ENCODE data around the gene HSDL1. TPM values are rescaled to one million over a fixed set of nuclear protein-coding genes. Genes with fewer than 3 reads are reported as not detected.
A peak's percentile ranks its signal among the peaks of the same experiment; 100 is the strongest.

HSDL1 gene
- total RNA-seq, 1 donor from 2014 or later: 101 TPM

GRCh38 chr16:84191466-84191865 lies 46.5 kb upstream of the HSDL1 start:
- H3K4me2 ChIP-seq: no peak overlapping the region
- Mint-ChIP-seq H3K9me3 (no peaks in the 10 kb centered on the region), H3K27ac (no peak overlapping the region), H3K4me1 (peaks cover 4% of the 10 kb centered on the region), H3K36me3 (no peaks in the 10 kb centered on the region), H3K27me3 (ENCODE audit: insufficient read depth, low read depth) (peaks cover 10% of the 10 kb centered on the region), H3K4me3 (no peak overlapping the region)
- H3K4me1 ChIP-seq: no peaks in the 10 kb centered on the region
- no peaks in the 10 kb centered on the region for H3K9me3 ChIP-seq (ENCODE audit: low read depth)
- TF ChIP-seq EZH2phosphoT487 (IDR thresholded peaks at IDR 0.05): no peak
- no peak for TF ChIP-seq CTCF (IDR thresholded peaks at IDR 0.05)
- H3K27me3 ChIP-seq: no peaks in the 10 kb centered on the region
- no peaks in the 10 kb centered on the region for H4K20me1 ChIP-seq (ENCODE audit: low read depth)
- no peak overlapping the region for H3K9ac ChIP-seq
- no peaks in the 10 kb centered on the region for H3F3A ChIP-seq (ENCODE audit: low read depth)
- H3K36me3 ChIP-seq: no peaks in the 10 kb centered on the region
- H3K4me3 ChIP-seq: no peak overlapping the region
- no peak for DNase-seq (ENCODE audit: low spot score)
- no peak overlapping the region for H2AFZ ChIP-seq (replicated peaks)
- peaks cover 3% of the 10 kb centered on the region for H3K79me2 ChIP-seq (ENCODE audit: low read depth)
- H3K27ac ChIP-seq: no peak overlapping the region

- H3K9me3 ChIP-seq (ENCODE audit: low read depth): no peaks in the 10 kb centered on the region
- no peak for TF ChIP-seq EZH2 (IDR thresholded peaks at IDR 0.05)
- TF ChIP-seq EZH2phosphoT487 (IDR thresholded peaks at IDR 0.05): no peak
- TF ChIP-seq CTCF (IDR thresholded peaks at IDR 0.05): no peak
- no peak within 1 kb of the TSS for H3K9ac ChIP-seq
- H4K20me1 ChIP-seq (ENCODE audit: low read depth): peaks cover 5% of the 10 kb centered on the region
- DNase-seq (ENCODE audit: low spot score): no peak
- H3K27me3 ChIP-seq: no peaks in the 10 kb centered on the region
- no peaks in the 10 kb centered on the region for H3K36me3 ChIP-seq
- Mint-ChIP-seq H3K4me1 (peaks cover 5% of the 10 kb centered on the region), H3K27me3 (ENCODE audit: insufficient read depth, low read depth) (peaks cover 10% of the 10 kb centered on the region), H3K9me3 (no peaks in the 10 kb centered on the region), H3K36me3 (no peaks in the 10 kb centered on the region), H3K27ac (no peak within 1 kb of the TSS), H3K4me3 (no peak within 1 kb of the TSS)
- H2AFZ ChIP-seq (replicated peaks): no peak within 1 kb of the TSS
- peaks cover 9% of the 10 kb centered on the region for H3K79me2 ChIP-seq (ENCODE audit: low read depth)
- H3K4me3 ChIP-seq: no peak within 1 kb of the TSS
- no peak within 1 kb of the TSS for H3K4me2 ChIP-seq
- H3K4me1 ChIP-seq: peaks cover 3% of the 10 kb centered on the region
- no peak within 1 kb of the TSS for H3K27ac ChIP-seq
- H3F3A ChIP-seq (ENCODE audit: low read depth): no peaks in the 10 kb centered on the region
Measured at GRCh38 chr16:84190731-84191388, 45.9 kb upstream of the HSDL1 start, which contains the start of gene ADAD2. Gene ADAD2, plus strand, starts transcription at chr16:84191157. Its CDS starts 74 bp downstream, at chr16:84191231.

GRCh38 chr16:84186685-84187437 lies 41.9 kb upstream of the HSDL1 start, which contains the start of gene TAF1C:
Gene TAF1C, minus strand, starts transcription at chr16:84187057. Its CDS starts 2,069 bp downstream, at chr16:84184988.
- H4K20me1 ChIP-seq (ENCODE audit: low read depth): peaks cover 13% of the 10 kb centered on the region
- H3F3A ChIP-seq (ENCODE audit: low read depth): no peaks in the 10 kb centered on the region
- H3K4me3 Mint-ChIP-seq: peak within 1 kb of the TSS; percentile 91
- peaks cover 3% of the 10 kb centered on the region for H3K27me3 Mint-ChIP-seq (ENCODE audit: insufficient read depth, low read depth)
- H3K4me2 ChIP-seq: peak within 1 kb of the TSS; percentile 94
- DNase-seq (ENCODE audit: low spot score): peak; percentile 97
- H3K4me1 Mint-ChIP-seq: peaks cover 11% of the 10 kb centered on the region
- H3K27me3 ChIP-seq: no peaks in the 10 kb centered on the region
- peak within 1 kb of the TSS; percentile 89 for H3K9ac ChIP-seq
- H3K9me3 Mint-ChIP-seq: no peaks in the 10 kb centered on the region
- no peaks in the 10 kb centered on the region for H3K9me3 ChIP-seq (ENCODE audit: low read depth)
- TF ChIP-seq CTCF (IDR thresholded peaks at IDR 0.05) (peak; percentile 94), EZH2phosphoT487 (IDR thresholded peaks at IDR 0.05) (no peak)
- H3K27ac Mint-ChIP-seq: no peak within 1 kb of the TSS
- peaks cover 4% of the 10 kb centered on the region for H3K36me3 Mint-ChIP-seq
- peaks cover 5% of the 10 kb centered on the region for H3K4me1 ChIP-seq
- H2AFZ ChIP-seq (replicated peaks): peak within 1 kb of the TSS; percentile 95
- peak within 1 kb of the TSS; percentile 86 for H3K4me3 ChIP-seq
- H3K79me2 ChIP-seq (ENCODE audit: low read depth): peaks cover 37% of the 10 kb centered on the region
- no peak within 1 kb of the TSS for H3K27ac ChIP-seq
- no peaks in the 10 kb centered on the region for H3K36me3 ChIP-seq
